ENCODE results near the gene MYH7. TPM values are rescaled to one million over a fixed set of nuclear protein-coding genes. Genes with fewer than 3 reads are reported as not detected.
"Not testable (repeated sequence)": the region's sequence is repeated elsewhere in the genome, so short reads cannot be mapped to it uniquely, and the experiment has no call there.

MYH7 gene
- total RNA-seq, 1 donor from 2014 or later, result not detected

- no peak for DNase-seq (ENCODE audit: low read depth)
- TF ChIP-seq CTCF (conservative IDR thresholded peaks at IDR 0.05; ENCODE audit: low read depth, low read length), result no peak
- H3K4me3 ChIP-seq (ENCODE audit: low read depth, low read length), result no peak overlapping the region
These were observed 39.3 kb downstream of the MYH7 start for GRCh38 chr14:23396126-23396525.

- no peak for TF ChIP-seq CTCF (conservative IDR thresholded peaks at IDR 0.05; ENCODE audit: low read depth, low read length)
- no peak for DNase-seq (ENCODE audit: low read depth)
- H3K4me3 ChIP-seq (ENCODE audit: low read depth, low read length), result no peak overlapping the region
These were observed 42.8 kb downstream of the MYH7 start for GRCh38 chr14:23392613-23393012.

- not testable (repeated sequence) for DNase-seq (ENCODE audit: low read depth); H3K4me3 ChIP-seq (ENCODE audit: low read depth, low read length)
These were observed 45.6 kb downstream of the MYH7 start for GRCh38 chr14:23389871-23390270.

- DNase-seq (ENCODE audit: low read depth), result no peak
- H3K4me3 ChIP-seq (ENCODE audit: low read depth, low read length), result no peak overlapping the region
- no peak for TF ChIP-seq CTCF (conservative IDR thresholded peaks at IDR 0.05; ENCODE audit: low read depth, low read length)
These were observed 46.1 kb downstream of the MYH7 start for GRCh38 chr14:23389396-23389795.

- no peak overlapping the region for H3K4me3 ChIP-seq (ENCODE audit: low read depth, low read length)
- no peak for DNase-seq (ENCODE audit: low read depth)
- no peak for TF ChIP-seq CTCF (conservative IDR thresholded peaks at IDR 0.05; ENCODE audit: low read depth, low read length)
These were observed 46.5 kb downstream of the MYH7 start for GRCh38 chr14:23388996-23389395.

GRCh38 chr14:23387916-23388882, 47.3 kb downstream of the MYH7 start:
- H3K4me3 ChIP-seq (ENCODE audit: low read depth, low read length), result no peak overlapping the region
- no peak for TF ChIP-seq CTCF (conservative IDR thresholded peaks at IDR 0.05; ENCODE audit: low read depth, low read length)
- no peak for DNase-seq (ENCODE audit: low read depth)

GRCh38 chr14:23386999-23387398, 48.5 kb downstream of the MYH7 start:
- TF ChIP-seq CTCF (conservative IDR thresholded peaks at IDR 0.05; ENCODE audit: low read depth, low read length), result no peak
- H3K4me3 ChIP-seq (ENCODE audit: low read depth, low read length), result no peak overlapping the region
- no peak for DNase-seq (ENCODE audit: low read depth)

- not testable (repeated sequence) for H3K4me3 ChIP-seq (ENCODE audit: low read depth, low read length); DNase-seq (ENCODE audit: low read depth)
These were observed 49.2 kb downstream of the MYH7 start for GRCh38 chr14:23386266-23386657.
